ENCODE data around the gene SEC16A.

DNA sequence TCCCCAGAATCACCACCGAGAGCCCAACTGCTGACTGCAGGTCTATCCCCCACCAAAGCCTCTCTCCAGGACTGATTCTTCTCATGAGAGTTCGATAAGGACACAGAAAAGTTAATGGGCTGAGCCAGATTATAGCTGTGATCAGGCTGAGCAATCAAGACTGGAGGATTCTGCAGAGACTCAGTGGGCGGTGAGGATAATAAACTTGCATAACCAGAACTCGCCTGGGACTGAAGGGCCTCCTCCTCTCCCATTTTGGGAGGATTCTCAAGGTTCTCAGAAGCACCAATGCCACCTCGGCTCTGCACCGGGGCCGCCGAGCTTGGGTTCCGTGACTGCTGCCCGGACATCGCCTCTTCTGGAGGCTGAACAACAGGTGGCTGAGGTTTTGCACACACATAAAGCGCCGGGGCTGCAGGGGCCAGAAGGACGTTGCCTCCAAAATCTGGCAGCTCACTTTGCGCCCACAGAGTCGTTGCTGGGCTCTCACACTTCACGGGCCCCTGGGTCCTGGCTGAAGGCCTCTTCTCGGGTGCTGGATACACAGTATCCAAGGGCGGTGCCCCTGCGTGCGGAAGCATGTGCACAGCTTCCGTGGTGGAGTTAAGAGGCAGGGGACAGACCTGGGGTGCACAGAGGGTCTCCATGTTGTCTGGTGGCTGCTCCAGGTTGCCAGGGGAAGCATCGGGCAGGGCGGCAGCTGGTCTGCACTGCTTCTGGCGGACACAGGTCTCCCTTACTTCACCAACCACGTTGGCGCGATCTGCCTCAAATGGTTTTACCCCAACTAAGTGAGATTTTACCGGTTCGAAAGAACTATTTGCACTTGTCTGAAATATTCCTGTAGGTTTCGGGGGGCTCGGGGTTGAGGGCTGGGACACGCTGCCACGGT is 7.6 kb downstream of the SEC16A start:
- TF ChIP-seq, protein P1, sequence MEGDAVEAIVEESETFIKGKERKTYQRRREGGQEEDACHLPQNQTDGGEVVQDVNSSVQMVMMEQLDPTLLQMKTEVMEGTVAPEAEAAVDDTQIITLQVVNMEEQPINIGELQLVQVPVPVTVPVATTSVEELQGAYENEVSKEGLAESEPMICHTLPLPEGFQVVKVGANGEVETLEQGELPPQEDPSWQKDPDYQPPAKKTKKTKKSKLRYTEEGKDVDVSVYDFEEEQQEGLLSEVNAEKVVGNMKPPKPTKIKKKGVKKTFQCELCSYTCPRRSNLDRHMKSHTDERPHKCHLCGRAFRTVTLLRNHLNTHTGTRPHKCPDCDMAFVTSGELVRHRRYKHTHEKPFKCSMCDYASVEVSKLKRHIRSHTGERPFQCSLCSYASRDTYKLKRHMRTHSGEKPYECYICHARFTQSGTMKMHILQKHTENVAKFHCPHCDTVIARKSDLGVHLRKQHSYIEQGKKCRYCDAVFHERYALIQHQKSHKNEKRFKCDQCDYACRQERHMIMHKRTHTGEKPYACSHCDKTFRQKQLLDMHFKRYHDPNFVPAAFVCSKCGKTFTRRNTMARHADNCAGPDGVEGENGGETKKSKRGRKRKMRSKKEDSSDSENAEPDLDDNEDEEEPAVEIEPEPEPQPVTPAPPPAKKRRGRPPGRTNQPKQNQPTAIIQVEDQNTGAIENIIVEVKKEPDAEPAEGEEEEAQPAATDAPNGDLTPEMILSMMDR (IDR thresholded peaks at IDR 0.05), result no peak
- TF ChIP-seq POLR2A (IDR thresholded peaks at IDR 0.05), result no peak
- TF ChIP-seq POLR2AphosphoS5 (IDR thresholded peaks at IDR 0.05), result no peak

All from suprapubic skin (tissue), 4 donors.